NCI-H2107 (cell line): Measurements from ENCODE around the gene TMEM132A.
A peak's percentile ranks its signal among the peaks of the same experiment; 100 is the strongest.

Source experiments
- DNase-seq: peaks from one replicate; lab custom pipeline; 2025; lab: John Stamatoyannopoulos, UW

Gene TMEM132A

DNA sequence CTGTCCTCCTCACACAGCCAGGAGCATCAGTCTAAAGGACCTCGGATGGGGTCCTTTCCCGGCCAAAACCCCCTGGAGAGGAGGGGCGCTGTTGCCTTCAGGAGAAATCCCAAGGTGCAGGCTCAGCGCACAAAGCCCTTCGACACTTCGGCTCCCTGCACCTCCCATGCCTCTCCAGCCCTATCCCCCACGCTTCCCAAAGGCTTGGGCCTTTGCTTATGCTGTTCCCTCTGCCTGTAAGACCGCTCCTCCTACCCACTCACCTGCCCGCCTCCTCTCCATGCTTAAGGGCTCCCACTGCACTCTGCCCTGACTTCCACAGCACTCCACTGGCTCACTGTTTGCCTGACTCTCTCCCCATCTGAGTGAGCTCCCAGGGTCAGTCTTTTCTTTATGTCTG, 14.2 kb downstream of the TMEM132A start:
- DNase-seq: no peak

DNA sequence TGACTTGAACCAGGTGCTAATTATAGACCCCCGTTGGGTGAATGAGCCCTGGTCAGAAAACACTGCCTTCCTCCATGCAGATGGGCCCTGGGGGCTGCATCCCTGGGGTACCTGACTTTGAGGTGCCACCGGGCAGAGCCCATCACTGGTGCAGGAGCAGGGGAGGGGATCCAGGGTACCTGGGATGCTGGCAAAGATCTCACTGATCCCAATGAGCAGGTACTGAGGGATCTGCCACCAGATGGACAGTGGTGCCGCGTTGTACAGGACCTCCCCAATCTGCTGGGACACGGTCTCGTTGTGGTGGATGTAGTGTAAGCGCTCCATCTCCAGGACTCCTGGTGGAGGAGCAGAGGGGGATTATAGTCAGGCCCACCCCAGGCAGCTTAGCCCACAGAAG, 15.0 kb downstream of the TMEM132A start:
- no peak for DNase-seq

GRCh38 chr11:60939855-60940254, 15.6 kb downstream of the TMEM132A start:
- no peak for DNase-seq

GRCh38 chr11:60941371-60942119, 17.3 kb downstream of the TMEM132A start:
- no peak for DNase-seq

DNA sequence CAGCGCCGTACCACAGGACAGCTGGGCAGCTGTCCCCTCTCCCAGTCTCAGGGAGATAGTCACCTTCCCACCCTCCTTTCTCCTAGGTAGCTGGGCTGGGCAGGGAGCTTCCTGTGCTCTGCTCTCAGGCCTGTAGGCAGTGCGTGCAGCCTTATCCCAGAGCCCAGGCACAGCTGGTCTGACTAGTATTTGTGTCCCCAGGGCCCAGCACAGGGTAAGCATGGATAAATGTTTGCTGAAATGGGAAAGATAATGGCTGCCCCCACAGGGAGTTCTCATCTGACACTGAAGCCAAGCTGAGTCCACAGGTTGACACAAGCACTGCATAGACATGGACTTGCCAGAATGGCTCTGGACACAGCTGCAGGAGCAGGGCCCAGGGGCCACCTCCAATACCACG, 18.0 kb downstream of the TMEM132A start:
- DNase-seq: no peak

DNA sequence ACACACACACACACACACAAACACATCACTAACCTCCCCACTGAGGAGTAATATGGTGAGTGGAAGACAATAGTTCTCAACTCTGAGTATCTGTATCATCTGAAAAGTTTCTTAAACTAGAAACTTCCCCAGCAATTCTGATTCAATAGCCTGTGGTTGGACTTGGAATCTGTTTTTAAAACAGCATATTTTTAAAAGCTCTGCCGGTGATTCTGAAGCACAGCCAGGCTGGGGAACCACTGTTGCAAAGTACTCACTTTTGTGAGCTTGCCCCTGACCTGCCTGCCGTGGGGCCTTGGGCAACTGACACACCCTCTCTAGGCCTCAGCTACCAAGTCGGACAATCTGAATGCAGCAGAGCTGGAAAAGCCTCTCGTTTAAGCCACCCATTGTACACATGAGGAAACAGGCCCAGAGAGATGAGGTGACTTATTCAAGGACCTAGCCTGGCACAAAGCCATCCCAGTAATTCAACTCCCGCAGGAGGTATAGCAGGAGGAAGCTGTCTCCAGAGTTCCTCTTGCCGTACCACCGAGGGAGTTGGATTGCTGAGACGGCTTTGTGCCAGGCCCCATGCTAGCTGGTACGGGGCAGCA, 18.8 kb downstream of the TMEM132A start:
- peak; percentile 91 for DNase-seq

DNA sequence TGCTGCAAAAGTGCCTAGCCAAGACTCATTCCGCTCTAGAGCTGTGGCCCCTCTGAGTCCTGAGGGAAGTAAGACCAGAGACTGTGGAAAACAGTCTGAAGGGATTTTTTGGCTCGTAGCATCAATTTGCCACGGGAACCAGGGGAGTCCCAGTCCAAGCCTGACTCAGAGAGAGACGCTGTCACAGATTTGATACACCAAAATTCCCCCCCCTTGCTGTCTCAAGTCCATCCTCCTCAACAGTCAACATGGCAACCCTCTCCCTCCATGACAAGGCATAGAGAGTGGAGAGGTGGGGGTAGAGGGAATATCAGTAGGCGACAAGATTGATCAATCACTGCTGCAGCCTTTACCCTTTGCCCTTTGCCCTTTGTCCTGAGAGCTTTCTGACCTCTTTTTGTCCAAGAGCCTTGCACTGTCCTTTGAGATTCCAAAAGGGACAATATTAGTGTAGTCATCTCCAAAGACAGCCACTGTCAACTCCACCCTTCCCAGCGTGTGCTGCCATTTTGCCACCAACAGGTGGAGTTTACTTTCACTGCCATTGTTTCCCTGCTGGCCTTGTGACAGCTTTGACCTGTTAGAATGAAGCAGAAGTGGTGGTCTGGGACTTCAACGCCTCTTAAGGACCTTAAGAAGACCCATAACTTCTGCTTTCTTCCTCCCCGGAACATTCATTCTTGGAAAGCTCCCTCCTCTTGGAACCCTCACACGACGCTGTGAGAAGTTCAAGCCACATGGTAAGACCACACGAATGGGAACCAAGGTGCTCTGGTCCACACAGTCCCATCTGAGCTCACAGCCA, 20.4 kb downstream of the TMEM132A start:
- no peak for DNase-seq

GRCh38 chr11:60945295-60945667, 21.0 kb downstream of the TMEM132A start:
- no peak for DNase-seq

- DNase-seq: no peak
Measured at GRCh38 chr11:60946601-60947264, 22.5 kb downstream of the TMEM132A start.

DNA sequence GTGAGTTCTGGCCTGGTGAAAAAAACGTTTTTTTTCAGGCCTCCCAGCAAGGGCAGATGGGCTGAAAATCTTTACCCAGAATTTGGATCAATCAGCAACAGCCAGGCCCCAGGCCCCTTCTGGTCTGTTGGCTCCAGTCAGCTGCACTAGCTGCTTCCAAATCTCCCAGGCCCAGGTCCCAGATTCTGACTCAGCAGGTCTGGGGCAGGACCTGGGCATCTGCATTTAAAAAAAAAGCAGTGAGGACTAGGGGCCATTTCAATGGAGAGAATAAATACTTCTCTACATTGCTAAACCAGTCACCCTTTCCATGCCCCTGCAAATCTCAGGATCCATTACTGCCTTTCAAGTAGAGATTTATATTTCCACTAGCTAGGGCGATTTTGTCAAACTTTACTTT, 23.4 kb downstream of the TMEM132A start:
- DNase-seq: no peak

- no peak for DNase-seq
Measured at GRCh38 chr11:60948250-60948649, 24.0 kb downstream of the TMEM132A start.

DNA sequence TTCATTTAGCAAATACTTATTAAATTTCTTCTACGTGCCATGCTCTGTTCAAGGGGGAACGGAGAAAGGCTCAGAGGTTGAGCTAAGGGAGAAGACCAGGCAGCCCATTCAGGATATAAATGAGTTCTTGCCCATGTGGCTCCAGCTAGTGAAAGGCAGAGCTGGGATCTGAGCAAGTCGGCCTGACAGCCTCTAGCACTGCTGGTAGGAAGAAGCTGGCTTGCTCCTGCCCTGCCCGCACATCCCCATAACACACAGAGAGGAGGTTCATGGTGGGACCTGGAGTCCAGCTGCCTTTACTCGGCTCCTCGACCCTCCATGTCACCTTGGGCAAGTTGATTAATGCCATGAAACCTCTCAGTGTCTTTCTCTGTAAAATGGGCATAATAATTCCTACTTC, 25.8 kb downstream of the TMEM132A start:
- no peak for DNase-seq

- no peak for DNase-seq
Measured at GRCh38 chr11:60950933-60951605, 26.8 kb downstream of the TMEM132A start.

- DNase-seq: no peak
Measured at GRCh38 chr11:60951606-60951903, 27.3 kb downstream of the TMEM132A start.

DNA sequence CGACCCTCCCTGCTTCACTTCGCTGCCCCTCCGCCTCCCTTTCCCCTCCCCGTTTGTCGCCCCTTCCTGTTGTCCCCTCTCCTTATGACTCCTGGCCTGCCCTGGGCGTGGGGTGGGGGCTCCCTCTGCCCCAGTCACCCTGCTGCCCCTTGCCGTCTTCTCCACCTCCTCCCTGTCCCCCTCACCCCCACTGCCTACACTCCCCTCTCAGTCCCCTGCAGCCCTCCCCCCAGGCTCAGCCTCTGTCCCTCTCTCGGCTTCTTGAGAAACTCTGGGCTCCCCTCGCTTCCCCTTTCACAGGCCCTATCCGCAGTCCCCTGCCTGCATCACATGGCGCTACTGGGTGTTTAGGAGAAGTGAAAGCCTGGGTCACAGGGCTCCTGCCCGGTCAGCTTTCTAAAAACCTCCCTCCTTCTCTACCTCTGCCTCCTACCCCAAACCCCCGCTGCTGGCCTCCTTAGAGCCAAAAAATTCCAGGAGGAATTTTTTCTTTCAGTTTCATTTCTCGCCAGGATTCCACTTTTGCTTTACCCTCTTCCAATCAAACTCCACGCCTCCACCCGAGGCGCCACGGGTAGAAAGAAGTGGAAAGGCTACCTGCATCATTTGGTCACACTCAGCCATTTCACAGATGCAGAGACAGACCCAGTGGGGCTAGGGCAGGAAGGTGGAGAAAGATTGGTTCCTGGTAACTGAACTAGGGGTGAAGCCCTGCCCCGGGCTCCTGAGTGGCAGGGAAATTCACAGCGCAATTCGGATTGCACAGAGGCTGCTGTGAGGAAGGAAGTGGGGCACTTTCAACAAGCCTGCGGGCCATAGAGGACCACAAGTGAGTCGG, 27.9 kb downstream of the TMEM132A start, which contains the start of gene SLC15A3:
SLC15A3 (minus strand) TSS at position 273 of the 838 bp plus-strand sequence. CDS start 625 bp downstream, outside the sequence.
- DNase-seq: no peak

GRCh38 chr11:60952742-60953170, 28.5 kb downstream of the TMEM132A start:
- DNase-seq: no peak

GRCh38 chr11:60953781-60954180, 29.5 kb downstream of the TMEM132A start:
- no peak for DNase-seq

- DNase-seq: no peak
Measured at GRCh38 chr11:60954421-60954820, 30.2 kb downstream of the TMEM132A start.

GRCh38 chr11:60955571-60955970, 31.3 kb downstream of the TMEM132A start:
- DNase-seq: peak; percentile 27

DNA sequence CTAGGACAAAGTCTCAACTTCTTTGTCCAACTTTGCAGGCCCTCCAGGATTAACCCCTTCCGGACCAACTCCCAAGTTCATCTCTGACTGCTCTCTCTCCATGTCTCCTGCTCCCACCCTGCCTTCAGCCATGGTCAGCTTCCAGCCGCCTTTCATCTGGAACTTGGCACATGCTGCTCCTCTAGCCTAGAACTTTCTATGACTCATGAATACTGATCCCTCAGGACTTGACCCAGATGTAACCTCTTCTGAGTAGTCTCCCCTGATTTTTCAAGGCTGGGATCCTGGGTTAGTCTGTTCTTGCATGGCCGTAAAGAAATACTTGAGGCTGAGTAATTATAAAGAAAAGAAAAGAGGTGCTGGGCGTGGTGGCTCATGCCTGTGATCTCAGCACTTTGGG, 32.9 kb downstream of the TMEM132A start:
- no peak for DNase-seq

DNA sequence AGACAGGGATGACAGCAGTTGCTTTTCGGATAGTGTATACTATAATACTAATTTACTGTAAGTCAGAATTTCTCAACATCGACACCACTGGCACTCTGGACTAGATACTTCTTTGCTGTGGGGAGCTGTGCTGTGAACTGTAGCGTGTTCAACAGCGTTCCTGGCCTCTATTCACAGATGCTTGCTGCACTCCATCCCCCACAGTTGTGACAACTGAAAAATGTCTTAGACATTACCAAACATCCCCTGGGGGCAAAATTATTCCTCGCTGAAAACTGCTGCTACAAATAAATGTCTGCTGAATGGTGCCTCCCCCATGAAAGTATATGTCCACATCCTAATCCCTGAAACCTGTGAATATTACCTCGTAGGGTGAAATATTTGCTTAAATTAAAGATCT, 35.2 kb downstream of the TMEM132A start:
- DNase-seq: no peak
